Natural killer cell (primary cell): ENCODE results near the gene GLUD2. TPM values are rescaled to one million over a fixed set of nuclear protein-coding genes. Genes with fewer than 3 reads are reported as not detected.
"Not testable (repeated sequence)": the region's sequence is repeated elsewhere in the genome, so short reads cannot be mapped to it uniquely, and the experiment has no call there.

Experiments
- ATAC-seq, 3 donors: fragments of 150-1000 bp in 2 of 3; fragments of 200-7000 bp in 1 of 3; cut with Tn5 transposase; 1 replicate in 1 of 3; 2 replicates in 2 of 3; pipeline ENCODE4 v1.10.0; 2021; ENCODE audit warnings: mild to moderate bottlenecking in 2 of 3, moderate library complexity in 2 of 3
- DNase-seq, 2 donors: peaks; one replicate each; pipeline versions ENCODE4 v3.0.0 to v3.0.0-alpha.2; 2013 to 2021; ENCODE audit warnings: mixed read lengths in 1 of 2
- H3K27ac ChIP-seq: one replicate; pipeline ENCODE4 v1.5.1; 2013; ENCODE audit warnings: mild to moderate bottlenecking, low read length
- H3K27me3 ChIP-seq: one replicate; pipeline ENCODE4 v1.6.1; 2013; ENCODE audit warnings: low read length; ENCODE audit not compliant: control insufficient read depth, insufficient read depth
- H3K36me3 ChIP-seq: one replicate; pipeline ENCODE4 v1.6.1; 2013; ENCODE audit warnings: low read length; ENCODE audit not compliant: control insufficient read depth, insufficient read depth
- H3K4me1 ChIP-seq: one replicate; pipeline ENCODE4 v1.6.1; 2013; ENCODE audit warnings: low read length; ENCODE audit not compliant: control insufficient read depth, insufficient read depth
- H3K4me3 ChIP-seq: one replicate; pipeline ENCODE4 v1.5.1; 2013; ENCODE audit warnings: low read length
- H3K9me3 ChIP-seq: one replicate; pipeline ENCODE4 v1.6.1; 2013; ENCODE audit warnings: low read length; ENCODE audit not compliant: control insufficient read depth, insufficient read depth
- H3K27ac Mint-ChIP-seq, 2 donors: one replicate each; pipeline ENCODE4 v1.8.0; 2022; ENCODE audit warnings: mild to moderate bottlenecking in 2 of 2, mixed read lengths in 2 of 2, moderate library complexity in 1 of 2
- H3K27me3 Mint-ChIP-seq, 2 donors: one replicate each; pipeline ENCODE4 v1.8.0; 2022; ENCODE audit warnings: low read depth in 2 of 2, mixed read lengths in 2 of 2
- H3K36me3 Mint-ChIP-seq: one replicate; pipeline ENCODE4 v1.8.0; 2022; ENCODE audit warnings: mixed read lengths
- H3K4me1 Mint-ChIP-seq, 2 donors: one replicate each; pipeline ENCODE4 v1.8.0; 2022; ENCODE audit warnings: mixed read lengths in 2 of 2
- H3K4me3 Mint-ChIP-seq: one replicate; pipeline ENCODE4 v1.8.0; 2022; ENCODE audit warnings: mild to moderate bottlenecking, moderate library complexity, mixed read lengths
- H3K9me3 Mint-ChIP-seq, 2 donors: one replicate each; pipeline ENCODE4 v1.8.0; 2022; ENCODE audit warnings: mixed read lengths in 2 of 2
- WGBS: methylation state at CpG from one replicate; pipeline ENCODE4 v1.1.7; 2013; ENCODE audit warnings: missing lambda C conversion rate; ENCODE audit not compliant: insufficient coverage; 5-methylcytosine and 5-hydroxymethylcytosine counted together
- intact Hi-C: fragments of 100-400 bp; cut with micrococcal nuclease; formaldehyde crosslinking; loops from one replicate; pipeline ENCODE4 v1.14.2; 2022
- total RNA-seq, 4 donors: library from RNA; stranded (reverse); fragments of 120-200 nt in 1 of 4; gene quantifications; one replicate each; pipeline versions ENCODE4 v1.2.3 to v1.2.4, GENCODE V29; 2013 to 2022
- TF ChIP-seq, protein P1 (sequence below): fragments of 200-600 bp; IDR thresholded peaks from one replicate; pipeline ENCODE4 v1.8.0; 2022; ENCODE audit warnings: antibody characterized with exemption

Gene GLUD2
- under 1 TPM in 1 of 3 donors, not detected in 2; 0.16 TPM for total RNA-seq
- 0.43 TPM for total RNA-seq (2013)

DNA sequence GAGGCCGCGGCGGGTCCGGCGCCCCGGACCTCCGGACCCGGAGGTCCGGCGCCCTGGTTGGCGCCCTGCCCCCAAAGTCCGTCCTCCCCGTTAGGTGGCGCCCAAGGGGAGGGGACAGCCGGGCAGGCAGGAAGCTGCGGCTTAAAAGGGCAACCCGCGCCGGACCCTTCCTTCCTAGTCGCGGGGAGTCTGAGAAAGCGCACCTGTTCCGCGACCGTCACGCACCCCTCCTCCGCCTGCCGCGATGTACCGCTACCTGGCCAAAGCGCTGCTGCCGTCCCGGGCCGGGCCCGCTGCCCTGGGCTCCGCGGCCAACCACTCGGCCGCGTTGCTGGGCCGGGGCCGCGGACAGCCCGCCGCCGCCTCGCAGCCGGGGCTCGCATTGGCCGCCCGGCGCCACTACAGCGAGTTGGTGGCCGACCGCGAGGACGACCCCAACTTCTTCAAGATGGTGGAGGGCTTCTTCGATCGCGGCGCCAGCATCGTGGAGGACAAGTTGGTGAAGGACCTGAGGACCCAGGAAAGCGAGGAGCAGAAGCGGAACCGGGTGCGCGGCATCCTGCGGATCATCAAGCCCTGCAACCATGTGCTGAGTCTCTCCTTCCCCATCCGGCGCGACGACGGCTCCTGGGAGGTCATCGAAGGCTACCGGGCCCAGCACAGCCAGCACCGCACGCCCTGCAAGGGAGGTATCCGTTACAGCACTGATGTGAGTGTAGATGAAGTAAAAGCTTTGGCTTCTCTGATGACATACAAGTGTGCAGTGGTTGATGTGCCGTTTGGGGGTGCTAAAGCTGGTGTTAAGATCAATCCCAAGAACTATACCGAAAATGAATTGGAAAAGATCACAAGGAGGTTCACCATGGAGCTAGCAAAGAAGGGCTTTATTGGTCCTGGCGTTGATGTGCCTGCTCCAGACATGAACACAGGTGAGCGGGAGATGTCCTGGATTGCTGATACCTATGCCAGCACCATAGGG is at the start of gene GLUD2:
GLUD2 (plus strand) TSS at position 170 of the 979 bp plus-strand sequence; CDS start at position 245, 75 bp downstream.
- H3K27me3 ChIP-seq, H3K27ac ChIP-seq, H3K4me3 ChIP-seq, H3K27ac Mint-ChIP-seq, H3K4me1 Mint-ChIP-seq, H3K36me3 Mint-ChIP-seq, H3K4me3 Mint-ChIP-seq, H3K9me3 ChIP-seq, H3K4me1 ChIP-seq, H3K9me3 Mint-ChIP-seq, H3K36me3 ChIP-seq, intact Hi-C loops, DNase-seq: not testable (repeated sequence)
- peak in 2 of 3 donors; percentile 45 to 83 for ATAC-seq
- peaks cover 7 to 24% of the 10 kb centered on the region in 2 donors for H3K27me3 Mint-ChIP-seq
- 19% methylated on average over 72 of the region's 82 CpGs for WGBS

DNA sequence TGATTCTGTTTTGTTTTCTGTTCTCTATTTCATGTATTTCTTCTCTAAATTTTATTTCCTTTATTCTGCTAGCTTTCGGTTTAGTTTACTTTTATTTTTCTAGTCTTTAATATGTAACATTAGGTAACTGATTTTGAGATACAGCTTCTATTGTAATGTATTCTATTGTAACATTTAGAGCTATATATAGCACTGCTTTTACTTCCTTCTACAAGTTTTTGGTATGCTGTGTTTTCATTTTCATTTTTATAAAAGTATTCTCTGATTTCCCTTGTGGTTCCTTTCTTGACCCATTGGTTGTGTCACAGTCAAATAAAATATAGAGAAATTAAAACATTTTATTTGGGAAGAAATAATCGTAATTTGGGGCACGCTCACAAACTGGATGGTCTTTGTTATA is 48.0 kb upstream of the GLUD2 start:
- H3K27me3 ChIP-seq: no peaks in the 10 kb centered on the region
- H3K4me3 ChIP-seq: no peak overlapping the region
- H3K27ac Mint-ChIP-seq: no peak overlapping the region
- ATAC-seq (no peak), DNase-seq (no peak)
- H3K36me3 ChIP-seq: no peaks in the 10 kb centered on the region
- H3K36me3 Mint-ChIP-seq: no peaks in the 10 kb centered on the region
- H3K9me3 Mint-ChIP-seq: no peaks in the 10 kb centered on the region
- peaks cover 0 to 16% of the 10 kb centered on the region in 2 donors for H3K27me3 Mint-ChIP-seq
- H3K9me3 ChIP-seq: no peaks in the 10 kb centered on the region
- WGBS: 85% methylated on average over 2 of the region's 3 CpGs
- intact Hi-C loops: no loop called here
- no peaks in the 10 kb centered on the region for H3K4me1 Mint-ChIP-seq
- no peak overlapping the region for H3K4me3 Mint-ChIP-seq
- no peak overlapping the region for H3K27ac ChIP-seq
- TF ChIP-seq, protein P1, sequence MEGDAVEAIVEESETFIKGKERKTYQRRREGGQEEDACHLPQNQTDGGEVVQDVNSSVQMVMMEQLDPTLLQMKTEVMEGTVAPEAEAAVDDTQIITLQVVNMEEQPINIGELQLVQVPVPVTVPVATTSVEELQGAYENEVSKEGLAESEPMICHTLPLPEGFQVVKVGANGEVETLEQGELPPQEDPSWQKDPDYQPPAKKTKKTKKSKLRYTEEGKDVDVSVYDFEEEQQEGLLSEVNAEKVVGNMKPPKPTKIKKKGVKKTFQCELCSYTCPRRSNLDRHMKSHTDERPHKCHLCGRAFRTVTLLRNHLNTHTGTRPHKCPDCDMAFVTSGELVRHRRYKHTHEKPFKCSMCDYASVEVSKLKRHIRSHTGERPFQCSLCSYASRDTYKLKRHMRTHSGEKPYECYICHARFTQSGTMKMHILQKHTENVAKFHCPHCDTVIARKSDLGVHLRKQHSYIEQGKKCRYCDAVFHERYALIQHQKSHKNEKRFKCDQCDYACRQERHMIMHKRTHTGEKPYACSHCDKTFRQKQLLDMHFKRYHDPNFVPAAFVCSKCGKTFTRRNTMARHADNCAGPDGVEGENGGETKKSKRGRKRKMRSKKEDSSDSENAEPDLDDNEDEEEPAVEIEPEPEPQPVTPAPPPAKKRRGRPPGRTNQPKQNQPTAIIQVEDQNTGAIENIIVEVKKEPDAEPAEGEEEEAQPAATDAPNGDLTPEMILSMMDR: no peak
- no peaks in the 10 kb centered on the region for H3K4me1 ChIP-seq

DNA sequence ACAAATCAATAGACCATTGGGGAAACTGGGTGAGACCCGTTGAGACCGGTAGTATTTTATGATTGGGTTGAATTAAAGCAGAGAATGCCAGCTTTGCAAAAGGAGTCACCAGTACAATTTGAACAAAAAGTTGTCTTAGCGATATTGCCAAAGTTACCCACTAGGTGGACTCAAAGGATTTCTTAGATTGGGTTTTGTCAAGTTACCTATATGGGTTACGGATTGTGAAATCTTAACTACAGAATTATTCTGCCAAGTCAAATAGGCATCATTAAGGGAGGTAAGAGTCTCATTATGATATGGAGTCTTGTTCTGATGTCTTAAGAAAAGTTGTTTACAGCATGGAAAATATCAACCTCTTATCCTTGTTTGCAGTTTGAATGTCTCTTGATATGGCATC is 46.8 kb upstream of the GLUD2 start:
- peaks cover 0 to 16% of the 10 kb centered on the region in 2 donors for H3K27me3 Mint-ChIP-seq
- ATAC-seq: no peak
- intact Hi-C loops: no loop called here
- H3K27ac Mint-ChIP-seq: no peak overlapping the region
- Histone ChIP-seq H3K9me3 (no peaks in the 10 kb centered on the region), H3K27me3 (no peaks in the 10 kb centered on the region), H3K36me3 (no peaks in the 10 kb centered on the region), H3K4me3 (no peak overlapping the region), H3K4me1 (no peaks in the 10 kb centered on the region), H3K27ac (no peak overlapping the region)
- no peak overlapping the region for H3K4me3 Mint-ChIP-seq
- H3K4me1 Mint-ChIP-seq: no peaks in the 10 kb centered on the region
- H3K9me3 Mint-ChIP-seq: no peaks in the 10 kb centered on the region
- H3K36me3 Mint-ChIP-seq: no peaks in the 10 kb centered on the region
- WGBS: 95% methylated on average over 3 of the region's 4 CpGs
- no peak for DNase-seq
- TF ChIP-seq, protein P1: no peak

DNA sequence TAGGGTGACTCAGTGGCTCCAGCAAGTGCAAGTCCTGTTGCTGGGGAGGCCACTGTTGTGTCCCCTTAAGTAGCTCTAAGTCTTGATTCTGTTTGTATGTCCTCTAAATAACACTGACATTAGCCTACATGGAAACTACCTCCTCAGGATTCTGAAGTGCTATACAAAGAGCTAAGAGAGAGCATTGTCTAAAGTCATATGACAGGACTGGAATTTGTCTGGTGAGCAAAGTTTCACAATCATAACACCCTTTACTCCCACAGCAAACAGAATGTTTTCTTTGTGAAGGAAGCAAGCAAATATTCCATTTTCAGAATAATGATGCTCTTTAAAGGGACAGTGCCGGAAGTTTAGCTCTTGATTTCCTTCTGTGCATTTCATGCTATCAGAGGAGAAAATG is 38.5 kb upstream of the GLUD2 start:
- no peaks in the 10 kb centered on the region for H3K9me3 ChIP-seq
- WGBS: 100% methylated on average over 1 of the region's 1 CpG
- no peak for ATAC-seq
- intact Hi-C loops: no loop called here
- no peak for DNase-seq
- no peak overlapping the region for H3K27ac Mint-ChIP-seq
- H3K36me3 Mint-ChIP-seq: no peaks in the 10 kb centered on the region
- H3K36me3 ChIP-seq: no peaks in the 10 kb centered on the region
- no peak overlapping the region for H3K4me3 ChIP-seq
- H3K27ac ChIP-seq: no peak overlapping the region
- no peaks in the 10 kb centered on the region for H3K9me3 Mint-ChIP-seq
- H3K4me3 Mint-ChIP-seq: no peak overlapping the region
- H3K4me1 Mint-ChIP-seq: no peaks in the 10 kb centered on the region
- TF ChIP-seq, protein P1: no peak
- no peaks in the 10 kb centered on the region for H3K27me3 ChIP-seq
- peaks cover 0 to 11% of the 10 kb centered on the region in 2 donors for H3K27me3 Mint-ChIP-seq
- no peaks in the 10 kb centered on the region for H3K4me1 ChIP-seq
